ENCODE results near the gene ACOXL.

Gene ACOXL

GRCh38 chr2:110737783-110738182, 5.4 kb downstream of the ACOXL start:
- Histone ChIP-seq H3K4me3 (ENCODE audit: low read depth, low read length) (no peak overlapping the region), H3K9ac (no peak overlapping the region), H3K4me1 (no peaks in the 10 kb centered on the region), H2AFZ (no peak overlapping the region), H3K27me3 (ENCODE audit: control insufficient read depth, insufficient read depth, low read length) (no peaks in the 10 kb centered on the region), H3K36me3 (ENCODE audit: control insufficient read depth, insufficient read depth, low read length) (no peaks in the 10 kb centered on the region), H3K4me2 (ENCODE audit: low read length) (no peak overlapping the region), H3K27ac (no peak overlapping the region), H3K79me2 (no peaks in the 10 kb centered on the region), H3K9me3 (ENCODE audit: control insufficient read depth, low read length) (no peaks in the 10 kb centered on the region)
- no peak for TF ChIP-seq CTCF (IDR thresholded peaks at IDR 0.05)

- H3K79me2 ChIP-seq, result no peaks in the 10 kb centered on the region
- no peaks in the 10 kb centered on the region for H3K4me1 ChIP-seq
- no peak overlapping the region for H3K4me3 ChIP-seq (ENCODE audit: low read depth, low read length)
- no peaks in the 10 kb centered on the region for H3K27me3 ChIP-seq (ENCODE audit: control insufficient read depth, insufficient read depth, low read length)
- no peak for TF ChIP-seq CTCF (IDR thresholded peaks at IDR 0.05)
- H3K9ac ChIP-seq, result no peak overlapping the region
- no peaks in the 10 kb centered on the region for H3K36me3 ChIP-seq (ENCODE audit: control insufficient read depth, insufficient read depth, low read length)
- H2AFZ ChIP-seq, result no peak overlapping the region
- H3K4me2 ChIP-seq (ENCODE audit: low read length), result no peak overlapping the region
- no peaks in the 10 kb centered on the region for H3K9me3 ChIP-seq (ENCODE audit: control insufficient read depth, low read length)
- no peak overlapping the region for H3K27ac ChIP-seq
Observed at GRCh38 chr2:110740747-110741349, 8.5 kb downstream of the ACOXL start.

- H3K9ac ChIP-seq, result no peak overlapping the region
- no peaks in the 10 kb centered on the region for H3K79me2 ChIP-seq
- no peaks in the 10 kb centered on the region for H3K36me3 ChIP-seq (ENCODE audit: control insufficient read depth, insufficient read depth, low read length)
- H3K27ac ChIP-seq, result no peak overlapping the region
- no peaks in the 10 kb centered on the region for H3K27me3 ChIP-seq (ENCODE audit: control insufficient read depth, insufficient read depth, low read length)
- no peak overlapping the region for H2AFZ ChIP-seq
- no peaks in the 10 kb centered on the region for H3K9me3 ChIP-seq (ENCODE audit: control insufficient read depth, low read length)
- TF ChIP-seq CTCF (IDR thresholded peaks at IDR 0.05), result no peak
- no peak overlapping the region for H3K4me3 ChIP-seq (ENCODE audit: low read depth, low read length)
- H3K4me2 ChIP-seq (ENCODE audit: low read length), result no peak overlapping the region
- H3K4me1 ChIP-seq, result no peaks in the 10 kb centered on the region
Observed at GRCh38 chr2:110741491-110741980, 9.2 kb downstream of the ACOXL start.

GRCh38 chr2:110742412-110742811, 10.0 kb downstream of the ACOXL start:
- Histone ChIP-seq H3K36me3 (ENCODE audit: control insufficient read depth, insufficient read depth, low read length) (no peaks in the 10 kb centered on the region), H3K4me1 (no peaks in the 10 kb centered on the region), H3K9me3 (ENCODE audit: control insufficient read depth, low read length) (no peaks in the 10 kb centered on the region), H3K4me3 (ENCODE audit: low read depth, low read length) (no peak overlapping the region), H3K4me2 (ENCODE audit: low read length) (no peak overlapping the region), H3K27ac (no peak overlapping the region), H3K9ac (no peak overlapping the region), H3K27me3 (ENCODE audit: control insufficient read depth, insufficient read depth, low read length) (no peaks in the 10 kb centered on the region), H3K79me2 (no peaks in the 10 kb centered on the region), H2AFZ (no peak overlapping the region)
- no peak for TF ChIP-seq CTCF (IDR thresholded peaks at IDR 0.05)

- H3K79me2 ChIP-seq, result no peaks in the 10 kb centered on the region
- no peak overlapping the region for H3K9ac ChIP-seq
- no peaks in the 10 kb centered on the region for H3K36me3 ChIP-seq (ENCODE audit: control insufficient read depth, insufficient read depth, low read length)
- no peak overlapping the region for H2AFZ ChIP-seq
- H3K9me3 ChIP-seq (ENCODE audit: control insufficient read depth, low read length), result no peaks in the 10 kb centered on the region
- no peak overlapping the region for H3K4me2 ChIP-seq (ENCODE audit: low read length)
- no peak overlapping the region for H3K27ac ChIP-seq
- H3K4me1 ChIP-seq, result no peaks in the 10 kb centered on the region
- no peaks in the 10 kb centered on the region for H3K27me3 ChIP-seq (ENCODE audit: control insufficient read depth, insufficient read depth, low read length)
- no peak overlapping the region for H3K4me3 ChIP-seq (ENCODE audit: low read depth, low read length)
- no peak for TF ChIP-seq CTCF (IDR thresholded peaks at IDR 0.05)
Observed at GRCh38 chr2:110743600-110743999, 11.2 kb downstream of the ACOXL start.
